GM19328 (cell line): Measurements from ENCODE around the gene RUFY1.
"Not testable (repeated sequence)": the region's sequence is repeated elsewhere in the genome, so short reads cannot be mapped to it uniquely, and the experiment has no call there.

ENCODE experiments used
- ATAC-seq: cut with Tn5 transposase; IDR thresholded peaks from one replicate; pipeline ENCODE4 v1.9.1; 2021; ENCODE audit warnings: mild to moderate bottlenecking, moderate library complexity; ENCODE audit not compliant: unreplicated experiment

Gene RUFY1, protein sequence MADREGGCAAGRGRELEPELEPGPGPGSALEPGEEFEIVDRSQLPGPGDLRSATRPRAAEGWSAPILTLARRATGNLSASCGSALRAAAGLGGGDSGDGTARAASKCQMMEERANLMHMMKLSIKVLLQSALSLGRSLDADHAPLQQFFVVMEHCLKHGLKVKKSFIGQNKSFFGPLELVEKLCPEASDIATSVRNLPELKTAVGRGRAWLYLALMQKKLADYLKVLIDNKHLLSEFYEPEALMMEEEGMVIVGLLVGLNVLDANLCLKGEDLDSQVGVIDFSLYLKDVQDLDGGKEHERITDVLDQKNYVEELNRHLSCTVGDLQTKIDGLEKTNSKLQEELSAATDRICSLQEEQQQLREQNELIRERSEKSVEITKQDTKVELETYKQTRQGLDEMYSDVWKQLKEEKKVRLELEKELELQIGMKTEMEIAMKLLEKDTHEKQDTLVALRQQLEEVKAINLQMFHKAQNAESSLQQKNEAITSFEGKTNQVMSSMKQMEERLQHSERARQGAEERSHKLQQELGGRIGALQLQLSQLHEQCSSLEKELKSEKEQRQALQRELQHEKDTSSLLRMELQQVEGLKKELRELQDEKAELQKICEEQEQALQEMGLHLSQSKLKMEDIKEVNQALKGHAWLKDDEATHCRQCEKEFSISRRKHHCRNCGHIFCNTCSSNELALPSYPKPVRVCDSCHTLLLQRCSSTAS

DNA sequence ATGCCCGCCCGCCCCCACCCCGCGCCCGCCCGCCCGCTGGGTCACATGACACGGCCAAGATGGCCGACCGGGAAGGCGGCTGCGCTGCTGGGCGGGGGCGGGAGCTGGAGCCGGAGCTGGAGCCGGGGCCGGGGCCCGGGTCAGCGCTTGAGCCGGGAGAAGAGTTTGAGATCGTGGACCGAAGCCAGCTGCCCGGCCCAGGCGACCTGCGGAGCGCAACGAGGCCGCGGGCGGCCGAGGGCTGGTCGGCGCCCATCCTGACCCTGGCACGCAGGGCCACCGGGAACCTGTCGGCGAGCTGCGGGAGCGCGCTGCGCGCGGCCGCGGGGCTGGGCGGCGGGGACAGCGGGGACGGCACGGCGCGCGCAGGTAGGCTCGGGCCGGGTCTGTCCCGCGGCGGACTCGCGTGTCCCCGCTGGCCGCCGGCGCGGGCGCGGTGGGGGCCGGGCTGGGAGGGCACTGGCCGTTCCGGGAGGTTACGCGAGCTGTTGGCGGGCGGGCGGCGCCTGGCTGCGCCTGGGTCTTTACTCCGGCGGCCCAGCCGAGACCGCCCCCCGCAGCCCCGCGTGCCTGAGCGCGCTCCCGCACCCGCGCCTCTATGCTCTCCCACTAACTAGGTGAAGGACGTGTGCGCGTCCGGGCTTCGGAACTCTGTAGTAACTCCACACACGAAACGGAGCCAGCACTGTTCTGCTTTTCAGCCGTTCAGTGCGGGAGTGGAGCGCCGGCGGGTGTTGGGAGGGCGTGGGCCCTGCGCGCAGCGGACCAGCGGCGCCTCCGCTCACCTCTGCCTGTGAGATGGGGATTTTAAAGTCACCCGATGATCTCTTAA lies at the start of gene RUFY1:
RUFY1 (plus strand) TSS at position 44 of the 832 bp plus-strand sequence; CDS start at position 60, 16 bp downstream.
- peak; percentile 84 for ATAC-seq

DNA sequence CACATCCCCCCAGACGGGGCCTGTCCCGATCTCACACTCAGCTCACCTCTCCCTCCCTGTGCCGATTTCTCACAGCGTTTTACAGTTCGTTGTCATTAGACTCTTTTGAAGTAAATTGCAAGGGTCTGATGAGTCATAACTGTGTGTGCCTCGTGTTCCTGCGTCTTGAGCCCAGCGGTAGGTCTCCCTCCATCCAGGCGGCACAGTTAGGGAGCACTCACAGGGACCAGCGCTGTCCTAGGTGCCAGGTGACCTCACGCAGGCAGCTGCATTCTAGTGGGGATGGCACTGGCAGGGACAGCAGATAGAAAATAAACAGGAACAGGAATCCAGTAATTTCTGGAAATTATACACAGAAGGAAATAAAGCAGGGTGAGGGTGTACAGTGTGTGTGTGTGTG lies 48.4 kb upstream of the RUFY1 start:
- not testable (repeated sequence) for ATAC-seq

DNA sequence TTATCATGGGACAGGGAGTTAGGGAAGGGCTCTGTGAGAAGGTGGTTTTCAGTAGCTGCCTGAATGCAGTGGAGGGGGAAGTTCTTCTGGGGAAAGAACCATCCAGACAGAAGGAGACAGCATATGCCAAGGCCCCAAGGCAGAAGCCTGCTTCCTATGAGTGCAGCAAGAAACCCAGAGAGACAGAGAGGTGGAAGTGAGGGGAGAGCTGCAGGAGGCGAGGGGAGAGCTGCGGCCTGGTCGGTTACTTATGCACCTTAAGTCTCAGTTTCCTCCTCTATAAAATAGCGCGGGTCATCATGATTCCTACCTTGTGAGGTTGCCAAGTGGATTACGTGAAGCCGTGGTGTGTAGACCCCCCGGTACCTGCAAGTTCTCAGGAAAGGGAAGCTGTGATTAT lies 47.9 kb upstream of the RUFY1 start:
- not testable (repeated sequence) for ATAC-seq

DNA sequence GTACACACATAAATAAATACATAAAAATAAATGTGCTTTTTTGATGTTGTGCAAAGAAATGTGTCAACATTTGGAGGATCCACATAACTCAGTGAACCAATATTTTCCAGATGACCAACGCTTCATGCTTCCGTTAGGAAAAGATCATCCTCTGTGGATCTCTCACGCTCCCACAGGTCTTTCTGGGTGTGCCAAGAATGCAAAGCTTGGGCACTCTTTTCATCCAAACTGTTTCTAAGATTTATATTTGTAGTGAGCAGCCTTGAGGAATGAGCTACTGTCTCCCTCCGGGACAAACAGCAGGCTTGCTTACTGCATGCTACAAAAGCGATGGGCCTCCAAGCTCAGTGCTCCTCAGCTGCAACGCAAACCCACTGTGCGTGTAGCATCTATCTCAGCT lies 46.2 kb upstream of the RUFY1 start:
- no peak for ATAC-seq

DNA sequence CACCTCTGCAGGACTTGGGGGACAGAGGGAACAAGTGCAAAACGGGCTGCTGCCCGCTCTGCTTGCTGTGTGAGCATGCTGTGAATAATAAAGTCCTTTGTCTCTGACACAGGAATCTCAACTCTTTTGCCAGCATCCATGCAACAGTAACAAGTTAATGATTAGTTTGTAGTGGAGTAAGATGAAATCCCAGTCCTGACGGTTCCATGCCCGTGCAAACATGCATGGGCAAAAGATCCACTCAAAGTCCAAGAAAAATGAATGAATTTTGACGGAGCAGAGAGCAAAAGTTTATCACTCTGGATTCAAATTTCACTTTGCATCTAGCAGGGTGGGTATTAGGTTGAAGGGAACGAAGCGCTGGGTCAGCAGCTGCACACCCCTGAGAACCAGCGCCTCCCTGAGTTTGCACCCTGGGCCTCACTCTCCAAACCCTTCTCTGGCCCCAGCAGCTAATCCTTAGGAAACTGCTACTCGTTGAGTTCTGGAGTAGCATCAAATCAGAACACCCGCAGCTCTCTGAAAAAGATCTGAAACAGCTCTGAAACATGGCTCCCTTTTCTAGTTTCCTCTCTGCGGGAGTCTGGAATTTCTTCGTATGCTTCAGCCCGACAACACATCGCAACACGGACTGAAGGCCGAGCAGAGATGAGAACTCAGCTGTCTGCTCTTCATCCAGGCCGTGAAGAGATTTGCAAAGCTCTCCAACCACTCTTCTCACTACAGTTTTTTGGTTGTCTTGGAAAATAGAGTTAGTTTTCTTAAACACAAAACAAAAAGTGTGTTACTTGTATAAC lies 45.6 kb upstream of the RUFY1 start:
- no peak for ATAC-seq

DNA sequence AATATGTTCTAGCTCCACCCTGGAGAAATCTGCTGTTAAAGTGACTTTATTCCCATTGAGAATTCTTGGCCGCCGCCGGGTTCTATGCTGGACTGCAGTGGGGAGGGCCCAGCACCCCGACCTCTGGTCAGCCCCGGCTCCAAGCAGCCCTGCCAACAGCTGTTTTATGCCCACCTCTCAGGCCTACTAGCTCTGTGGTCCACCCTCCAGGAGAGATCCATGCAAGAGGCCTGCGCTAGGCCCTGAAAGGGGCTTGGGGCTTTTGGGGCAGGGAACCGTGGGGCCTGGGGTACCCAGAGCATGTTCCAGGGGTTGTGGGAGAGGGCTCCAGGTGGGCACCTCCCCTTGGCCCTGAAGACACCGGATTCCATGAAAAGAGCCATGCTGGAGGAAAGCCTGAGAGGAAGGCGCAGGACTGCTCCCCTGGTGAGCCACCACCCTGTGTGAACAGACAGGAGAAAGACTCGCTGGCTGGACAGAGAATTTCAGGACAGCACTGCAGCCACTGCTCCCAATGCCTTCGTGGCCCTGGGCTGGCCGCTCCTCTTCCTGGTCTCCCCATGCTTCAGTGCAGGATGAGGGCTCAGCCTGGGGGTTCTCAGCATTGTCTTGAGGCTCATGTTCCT lies 44.6 kb upstream of the RUFY1 start:
- ATAC-seq, result no peak

DNA sequence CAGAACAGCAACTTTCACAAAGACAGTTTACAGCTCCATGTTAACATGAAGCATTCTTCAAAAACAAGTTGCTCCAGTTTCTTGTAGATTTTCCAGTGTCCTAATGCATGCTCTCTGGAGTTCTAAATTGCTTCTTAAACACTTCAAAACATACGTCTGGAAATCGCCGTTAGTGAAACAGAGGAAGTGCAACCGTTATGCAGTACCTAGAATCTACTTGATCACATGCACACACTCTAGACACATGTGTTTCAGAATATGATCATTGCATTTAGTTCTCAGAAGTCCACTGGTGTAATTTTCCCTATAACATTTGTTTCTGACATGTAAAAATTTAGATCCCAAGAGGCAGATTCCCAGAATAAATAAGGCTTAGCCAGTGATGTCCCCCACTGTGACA lies 41.1 kb upstream of the RUFY1 start:
- ATAC-seq, result no peak

DNA sequence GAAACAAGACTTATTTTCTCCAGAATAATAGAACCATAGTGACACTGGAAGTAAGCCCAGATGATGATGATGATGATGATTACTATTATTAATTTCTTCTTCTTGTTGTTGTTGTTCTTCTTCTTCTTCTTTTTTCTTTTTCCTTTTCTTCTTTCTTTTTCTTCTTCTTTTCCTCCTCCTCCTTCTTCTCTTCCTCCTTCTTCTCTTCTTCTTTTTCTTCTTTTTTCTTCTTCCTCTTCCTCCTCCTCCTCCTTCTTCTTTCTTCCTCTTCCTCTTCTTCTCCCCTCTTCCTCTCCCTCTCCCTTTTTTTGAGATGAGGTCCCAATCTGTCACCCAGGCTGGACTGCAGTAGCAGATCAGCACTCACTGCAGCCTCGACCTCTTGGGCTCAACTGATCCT lies 40.5 kb upstream of the RUFY1 start:
- ATAC-seq, result no peak

DNA sequence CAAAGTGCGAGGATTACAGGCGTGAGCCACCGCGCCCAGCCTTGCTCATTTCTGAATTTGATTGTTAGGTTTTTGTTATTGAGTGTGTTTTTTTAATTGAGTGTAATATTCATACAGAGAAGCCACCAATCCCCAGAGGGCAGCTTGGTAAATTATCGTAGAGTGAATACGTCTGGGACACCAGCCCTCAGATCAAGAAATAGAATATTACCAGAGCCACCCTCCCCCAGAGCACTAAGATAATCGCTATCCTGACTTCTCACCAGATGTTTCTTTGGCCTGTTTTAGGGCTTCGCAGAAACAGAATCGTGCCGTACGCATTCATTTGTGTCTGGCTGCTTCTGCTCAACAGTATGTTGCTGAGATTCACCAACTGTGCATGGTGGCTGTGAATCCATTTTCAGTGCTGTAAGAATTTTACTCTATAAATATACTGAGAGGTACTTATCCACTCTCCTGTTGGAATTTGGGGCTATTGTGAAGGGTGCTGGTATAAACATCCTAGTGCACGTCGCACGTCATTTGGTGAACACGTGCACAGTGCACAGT lies 37.8 kb upstream of the RUFY1 start:
- no peak for ATAC-seq

DNA sequence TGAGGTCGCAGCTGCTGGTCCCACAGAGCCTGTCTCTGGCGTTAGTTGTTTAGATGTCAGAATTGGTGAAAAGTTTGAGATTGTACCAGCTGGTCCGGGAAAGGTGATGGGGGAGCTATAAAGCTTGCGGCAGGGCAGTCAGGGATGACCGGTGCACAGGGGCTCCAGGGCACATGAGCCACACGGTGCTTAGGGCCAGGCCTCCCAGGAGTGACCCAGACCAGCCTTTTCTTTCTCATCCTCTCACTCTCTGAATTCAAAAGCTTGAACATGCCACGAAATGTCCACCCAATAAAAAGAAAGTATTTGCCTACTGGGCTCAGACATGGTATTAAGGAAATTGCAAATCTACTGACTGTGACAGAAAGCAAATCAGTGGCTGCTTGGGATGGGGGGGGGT lies 34.9 kb upstream of the RUFY1 start:
- ATAC-seq, result not testable (repeated sequence)

DNA sequence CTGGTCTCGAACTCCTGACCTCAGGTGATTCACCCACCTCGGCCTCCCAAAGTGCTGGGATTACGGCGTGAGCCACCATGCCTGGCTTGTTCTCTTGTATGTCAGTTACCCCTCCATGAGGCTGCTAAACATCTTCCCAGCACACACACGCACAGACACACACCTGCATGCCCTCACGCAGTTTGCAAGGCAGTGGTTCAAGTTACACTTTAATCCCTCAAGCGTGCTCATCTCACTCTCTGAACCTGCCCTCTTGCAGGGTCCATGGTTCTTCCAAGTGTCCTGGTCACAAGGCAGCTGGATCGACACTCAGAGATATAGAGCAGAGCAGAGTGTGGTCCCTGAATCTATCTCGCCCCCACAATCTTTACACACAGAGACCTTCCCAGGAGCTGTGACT lies 34.1 kb upstream of the RUFY1 start:
- no peak for ATAC-seq

DNA sequence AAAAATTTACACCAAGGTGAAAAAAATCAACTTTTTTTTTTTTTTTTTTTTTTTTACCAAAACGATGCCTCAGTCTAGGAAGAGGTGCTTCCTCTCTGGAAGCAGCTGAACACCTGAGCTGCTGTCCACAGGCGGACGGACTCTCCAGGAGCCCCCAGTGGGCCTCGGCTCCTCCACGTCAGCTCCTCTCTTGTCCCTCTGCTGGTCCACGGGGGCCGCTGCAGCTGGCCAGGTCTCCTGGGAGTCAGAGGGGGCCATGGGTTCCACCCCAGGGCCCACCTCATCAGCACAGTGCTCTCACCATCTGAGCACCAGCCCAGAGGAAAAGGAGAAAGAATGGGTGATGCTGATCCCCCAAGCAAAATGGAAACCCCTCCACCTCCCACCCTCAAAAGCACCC lies 32.6 kb upstream of the RUFY1 start:
- ATAC-seq, result not testable (repeated sequence)

DNA sequence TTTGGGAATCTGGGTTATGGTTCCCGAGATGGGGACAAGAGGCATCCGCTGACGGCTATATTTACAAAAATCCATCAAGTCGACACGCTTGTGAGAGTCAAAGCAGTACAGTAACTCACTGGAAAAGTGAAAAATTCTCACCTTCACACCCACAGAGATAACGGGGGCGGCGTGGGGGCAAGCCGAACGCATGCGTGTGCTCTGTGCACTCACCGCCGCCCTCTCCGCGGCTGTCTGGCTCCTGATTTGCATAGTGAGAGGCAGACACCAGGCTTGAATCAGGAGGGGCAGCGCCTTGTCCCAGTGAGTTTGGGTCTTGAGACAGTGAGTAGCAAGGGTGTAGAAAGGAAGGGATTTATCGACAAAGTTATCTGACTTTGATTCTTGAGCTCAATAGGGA lies 32.0 kb upstream of the RUFY1 start:
- not testable (repeated sequence) for ATAC-seq

DNA sequence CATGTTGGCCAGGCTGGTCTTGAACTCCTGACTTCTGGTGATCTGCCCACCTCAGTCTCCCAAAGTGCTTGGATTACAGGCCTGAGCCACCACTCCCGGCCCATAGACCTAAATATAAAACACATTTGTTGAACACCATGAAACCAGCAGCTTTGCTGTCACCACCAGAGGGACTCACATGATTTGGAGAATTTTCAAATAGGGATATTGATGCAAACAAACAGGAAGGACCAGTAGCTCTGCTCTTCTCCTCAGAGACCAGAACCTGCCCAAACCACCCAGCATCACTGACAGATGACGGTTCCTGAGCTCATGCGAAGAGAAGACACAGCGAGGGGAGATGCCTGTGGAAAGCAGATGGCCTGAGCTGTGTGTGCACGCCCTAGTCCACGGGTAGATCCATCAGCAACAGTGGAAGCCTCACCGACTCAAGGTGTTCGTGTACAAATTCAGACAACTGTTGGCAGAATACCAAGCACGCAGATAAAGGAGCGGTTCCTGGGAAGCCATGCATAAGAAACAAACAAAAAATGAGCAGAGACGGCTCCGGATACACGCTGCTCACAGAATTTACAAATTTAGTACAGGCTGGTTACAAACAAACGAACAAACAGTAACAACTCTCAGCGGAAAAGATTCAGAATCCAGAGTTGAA lies 30.8 kb upstream of the RUFY1 start:
- not testable (repeated sequence) for ATAC-seq

DNA sequence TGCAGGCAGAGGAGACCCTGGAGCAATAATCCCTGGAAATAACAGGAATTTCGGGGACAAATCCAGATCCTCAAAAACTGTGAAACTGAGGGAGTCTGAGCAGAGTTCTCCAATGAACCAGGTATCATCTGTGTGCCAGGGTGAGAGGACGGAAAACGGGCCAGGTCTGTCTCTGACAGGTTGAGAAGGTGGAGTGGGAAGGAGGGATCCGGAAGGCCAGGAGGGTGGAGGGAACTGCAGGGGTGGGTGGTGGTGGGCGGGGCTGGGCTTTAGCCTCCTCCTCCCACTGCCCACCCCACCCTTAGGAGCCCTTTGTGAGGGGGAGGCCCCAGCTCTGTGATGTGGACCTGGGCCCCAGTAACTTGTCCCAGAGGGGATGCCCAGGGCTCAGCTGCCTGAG lies 28.2 kb upstream of the RUFY1 start:
- ATAC-seq, result not testable (repeated sequence)

DNA sequence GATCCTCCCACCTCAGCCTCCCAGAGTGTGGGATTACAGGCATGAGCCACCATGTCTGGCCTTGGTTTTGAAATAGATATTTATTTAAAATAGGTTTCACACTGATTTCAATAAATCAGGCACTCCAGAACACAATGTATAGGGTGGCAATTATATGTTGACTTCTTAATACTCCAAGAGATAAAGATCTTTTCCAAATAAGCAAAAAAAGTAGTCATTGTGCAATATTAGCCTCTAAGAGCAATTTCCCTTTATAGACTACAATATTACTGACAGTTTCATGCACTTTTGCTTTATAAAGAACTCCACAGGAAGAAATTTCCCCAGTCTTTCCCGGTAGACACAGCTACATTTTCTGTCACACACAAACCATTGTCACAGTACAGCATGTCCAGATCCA lies 23.4 kb upstream of the RUFY1 start:
- ATAC-seq, result no peak

DNA sequence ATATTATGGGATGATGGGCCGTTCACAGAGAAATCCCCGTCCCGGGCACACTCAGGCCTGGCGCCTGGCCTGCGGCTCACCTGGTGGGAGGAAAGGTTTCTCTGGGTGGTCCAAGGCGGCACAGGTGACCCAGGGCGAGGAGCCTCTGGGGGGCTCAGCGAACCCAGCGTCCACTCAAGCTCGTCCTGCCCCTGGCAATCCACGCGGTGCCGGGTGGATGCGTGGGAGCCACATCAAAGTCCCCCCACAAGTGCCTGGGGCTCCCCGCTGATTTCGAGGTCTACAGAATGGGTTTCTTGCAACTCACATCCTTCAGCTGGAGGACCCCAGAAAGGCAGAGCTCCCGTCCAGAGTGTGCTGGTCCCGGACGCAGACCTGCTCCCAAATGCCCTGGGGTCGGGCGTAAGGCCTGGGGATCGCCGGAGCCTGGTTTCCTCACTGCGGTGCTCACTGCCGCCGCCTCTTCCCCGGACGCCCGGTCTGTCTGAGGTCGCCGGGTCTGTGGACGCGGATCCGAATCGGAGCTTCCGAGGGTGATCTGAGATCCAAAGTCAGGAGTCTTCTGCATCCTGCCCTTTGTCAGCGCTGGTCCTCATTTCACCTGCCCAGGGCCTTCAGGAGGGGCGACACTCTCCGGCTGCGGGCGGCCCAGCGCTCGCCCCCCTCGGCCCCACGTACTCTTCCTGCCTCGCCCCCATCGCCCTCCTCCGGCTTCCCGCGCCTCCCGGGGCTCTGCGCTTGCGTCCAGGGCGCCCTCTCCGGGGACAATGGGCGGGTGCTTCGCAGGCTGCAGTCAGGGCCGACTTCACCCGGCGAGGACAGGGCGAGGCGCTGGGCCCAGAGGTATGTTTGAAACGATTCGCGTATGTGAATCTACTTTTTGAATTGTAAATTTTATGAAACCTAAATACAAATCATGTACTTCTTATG lies 20.0 kb upstream of the RUFY1 start:
- peak; percentile 47 for ATAC-seq

DNA sequence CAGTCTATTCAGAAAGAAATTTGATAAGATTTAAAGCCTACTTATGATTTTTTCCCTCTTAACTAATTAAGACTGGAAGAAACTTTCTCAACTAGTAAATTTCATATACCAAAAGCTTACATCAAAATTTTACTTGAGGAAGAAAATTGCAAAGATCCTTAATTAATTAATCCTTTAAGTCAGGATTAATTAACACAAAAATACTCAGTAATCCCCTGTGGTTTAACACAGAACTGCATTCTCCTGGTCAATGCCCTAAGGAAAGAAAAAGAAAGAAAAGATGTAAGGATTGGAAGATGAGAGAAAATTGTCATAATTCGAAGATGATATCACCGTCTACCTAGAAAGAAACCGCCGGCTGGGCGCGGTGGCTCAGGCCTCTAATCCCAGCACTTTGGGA lies 17.3 kb upstream of the RUFY1 start:
- ATAC-seq, result no peak
